Measurements from ENCODE around the gene FOXP2. TPM values are rescaled to one million over a fixed set of nuclear protein-coding genes. Genes with fewer than 3 reads are reported as not detected.

Gene FOXP2
- polyA plus RNA-seq, 3 donors, result not detected

DNA sequence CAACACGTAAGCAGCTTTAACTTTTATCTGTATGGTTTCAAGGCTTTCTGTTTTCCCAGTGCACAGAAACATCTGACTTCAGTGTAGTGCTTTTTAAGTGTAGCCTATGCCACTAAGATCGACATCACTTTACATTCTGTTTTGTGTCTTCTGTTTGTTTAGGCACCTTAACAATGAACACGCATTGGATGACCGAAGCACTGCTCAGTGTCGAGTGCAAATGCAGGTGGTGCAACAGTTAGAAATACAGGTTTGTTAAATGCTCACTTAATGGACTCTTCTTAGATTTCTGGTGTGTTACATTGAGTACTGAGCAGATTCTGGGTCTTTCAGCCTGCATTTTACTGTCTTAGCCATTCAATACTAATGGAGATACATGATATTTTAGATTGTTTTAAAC lies 237.4 kb downstream of the FOXP2 start:
- no peaks in the 10 kb centered on the region for H4K20me1 ChIP-seq (ENCODE audit: insufficient read depth, low read length)
- H3K27ac Mint-ChIP-seq, result no peak overlapping the region
- no peaks in the 10 kb centered on the region for H3K27me3 ChIP-seq (ENCODE audit: control insufficient read depth in 2 of 2, insufficient read depth in 2 of 2, low read length in 2 of 2)
- no peak overlapping the region for H3K4me2 ChIP-seq (replicated peaks; ENCODE audit: extremely low read depth, low read length, poor library complexity, severe bottlenecking)
- 95% methylated on average over 4 of the region's 5 CpGs for WGBS (ENCODE audit: insufficient coverage)
- DNase-seq, result no peak
- no peaks in the 10 kb centered on the region for H3K9me3 ChIP-seq (replicated peaks in 1 of 2; ENCODE audit: control insufficient read depth in 1 of 2, insufficient read depth in 1 of 2, low read length in 2 of 2)
- H3K4me3 ChIP-seq (replicated peaks in 1 of 3; ENCODE audit: low read depth in 2 of 3, low read length in 3 of 3), result no peak overlapping the region
- H3K4me1 ChIP-seq (ENCODE audit: control insufficient read depth in 1 of 2, insufficient read depth in 2 of 2, low read length in 2 of 2), result no peaks in the 10 kb centered on the region
- H3K27me3 Mint-ChIP-seq (ENCODE audit: low read depth in 3 of 3), result peaks cover 0 to 1% (median 0%) of the 10 kb centered on the region in 3 donors
- no peak overlapping the region for H3K27ac ChIP-seq (ENCODE audit: low read depth in 1 of 2, low read length in 2 of 2)
- no peaks in the 10 kb centered on the region for H3K9me3 Mint-ChIP-seq
- H3K79me2 ChIP-seq (ENCODE audit: insufficient read depth, low read length), result no peaks in the 10 kb centered on the region
- H3K4me3 Mint-ChIP-seq, result no peak overlapping the region
- intact Hi-C loops (cut with micrococcal nuclease), result no loop called here
- H3K4me1 Mint-ChIP-seq, result no peaks in the 10 kb centered on the region
- H3K36me3 ChIP-seq (replicated peaks in 1 of 2; ENCODE audit: control insufficient read depth in 1 of 2, insufficient read depth in 2 of 2, low read length in 2 of 2), result no peaks in the 10 kb centered on the region
- no peaks in the 10 kb centered on the region for H3K36me3 Mint-ChIP-seq
- H2AFZ ChIP-seq (ENCODE audit: insufficient read depth, low read depth, low read length, poor library complexity, severe bottlenecking), result no peak overlapping the region
- TF ChIP-seq, protein P1, sequence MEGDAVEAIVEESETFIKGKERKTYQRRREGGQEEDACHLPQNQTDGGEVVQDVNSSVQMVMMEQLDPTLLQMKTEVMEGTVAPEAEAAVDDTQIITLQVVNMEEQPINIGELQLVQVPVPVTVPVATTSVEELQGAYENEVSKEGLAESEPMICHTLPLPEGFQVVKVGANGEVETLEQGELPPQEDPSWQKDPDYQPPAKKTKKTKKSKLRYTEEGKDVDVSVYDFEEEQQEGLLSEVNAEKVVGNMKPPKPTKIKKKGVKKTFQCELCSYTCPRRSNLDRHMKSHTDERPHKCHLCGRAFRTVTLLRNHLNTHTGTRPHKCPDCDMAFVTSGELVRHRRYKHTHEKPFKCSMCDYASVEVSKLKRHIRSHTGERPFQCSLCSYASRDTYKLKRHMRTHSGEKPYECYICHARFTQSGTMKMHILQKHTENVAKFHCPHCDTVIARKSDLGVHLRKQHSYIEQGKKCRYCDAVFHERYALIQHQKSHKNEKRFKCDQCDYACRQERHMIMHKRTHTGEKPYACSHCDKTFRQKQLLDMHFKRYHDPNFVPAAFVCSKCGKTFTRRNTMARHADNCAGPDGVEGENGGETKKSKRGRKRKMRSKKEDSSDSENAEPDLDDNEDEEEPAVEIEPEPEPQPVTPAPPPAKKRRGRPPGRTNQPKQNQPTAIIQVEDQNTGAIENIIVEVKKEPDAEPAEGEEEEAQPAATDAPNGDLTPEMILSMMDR (IDR thresholded peaks at IDR 0.05), result no peak
- no peak overlapping the region for H3K9ac ChIP-seq (ENCODE audit: insufficient read depth, low read length, poor library complexity, severe bottlenecking)

DNA sequence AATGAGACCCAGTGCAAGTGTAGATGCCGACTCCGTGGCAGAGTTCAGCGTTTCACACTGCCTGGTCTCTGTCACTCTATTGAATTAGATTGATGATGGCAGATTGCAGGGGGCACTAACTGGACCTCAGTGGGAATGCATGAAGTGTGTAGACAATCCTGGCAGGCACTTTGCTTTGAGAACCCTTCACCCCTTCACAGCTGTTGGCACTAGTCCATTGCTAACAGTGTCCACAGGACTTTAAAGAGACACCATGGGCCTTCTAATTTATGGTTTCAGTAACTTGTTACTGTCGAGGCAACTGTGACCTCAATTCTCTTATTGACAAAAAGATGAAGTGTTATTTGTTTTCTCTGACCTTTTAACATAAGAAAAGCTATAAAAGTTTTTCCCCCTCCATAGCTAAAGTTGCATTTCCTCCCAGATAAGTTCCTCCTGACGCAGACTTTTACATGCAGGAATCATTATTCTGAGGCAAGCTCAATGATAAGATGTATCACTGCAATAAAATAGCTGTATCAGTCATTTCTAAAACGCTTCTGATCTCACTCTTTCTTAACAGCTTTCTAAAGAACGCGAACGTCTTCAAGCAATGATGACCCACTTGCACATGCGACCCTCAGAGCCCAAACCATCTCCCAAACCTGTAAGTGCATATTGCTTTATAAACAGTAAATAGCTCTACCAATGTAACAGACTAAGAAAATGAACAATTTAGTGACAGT lies 238.9 kb downstream of the FOXP2 start:
- H3K4me1 Mint-ChIP-seq, result no peaks in the 10 kb centered on the region
- H3K4me2 ChIP-seq (replicated peaks; ENCODE audit: extremely low read depth, low read length, poor library complexity, severe bottlenecking), result no peak overlapping the region
- no peaks in the 10 kb centered on the region for H3K27me3 ChIP-seq (ENCODE audit: control insufficient read depth in 2 of 2, insufficient read depth in 2 of 2, low read length in 2 of 2)
- no peak overlapping the region for H3K4me3 Mint-ChIP-seq
- no peaks in the 10 kb centered on the region for H3K36me3 Mint-ChIP-seq
- WGBS (ENCODE audit: insufficient coverage), result no CpG with 5 or more reads among the region's 10 CpGs
- H3K4me3 ChIP-seq (replicated peaks in 1 of 3; ENCODE audit: low read depth in 2 of 3, low read length in 3 of 3), result no peak overlapping the region
- no peak overlapping the region for H3K9ac ChIP-seq (ENCODE audit: insufficient read depth, low read length, poor library complexity, severe bottlenecking)
- H3K79me2 ChIP-seq (ENCODE audit: insufficient read depth, low read length), result no peaks in the 10 kb centered on the region
- DNase-seq, result no peak
- H3K27me3 Mint-ChIP-seq (ENCODE audit: low read depth in 3 of 3), result peaks cover 0 to 1% (median 0%) of the 10 kb centered on the region in 3 donors
- intact Hi-C loops (cut with micrococcal nuclease), result no loop called here
- no peak overlapping the region for H3K27ac ChIP-seq (ENCODE audit: low read depth in 1 of 2, low read length in 2 of 2)
- H3K27ac Mint-ChIP-seq, result no peak overlapping the region
- H2AFZ ChIP-seq (ENCODE audit: insufficient read depth, low read depth, low read length, poor library complexity, severe bottlenecking), result no peak overlapping the region
- no peaks in the 10 kb centered on the region for H3K4me1 ChIP-seq (ENCODE audit: control insufficient read depth in 1 of 2, insufficient read depth in 2 of 2, low read length in 2 of 2)
- no peaks in the 10 kb centered on the region for H3K9me3 ChIP-seq (replicated peaks in 1 of 2; ENCODE audit: control insufficient read depth in 1 of 2, insufficient read depth in 1 of 2, low read length in 2 of 2)
- H4K20me1 ChIP-seq (ENCODE audit: insufficient read depth, low read length), result no peaks in the 10 kb centered on the region
- no peaks in the 10 kb centered on the region for H3K36me3 ChIP-seq (replicated peaks in 1 of 2; ENCODE audit: control insufficient read depth in 1 of 2, insufficient read depth in 2 of 2, low read length in 2 of 2)
- H3K9me3 Mint-ChIP-seq, result no peaks in the 10 kb centered on the region
- TF ChIP-seq, protein P1 (IDR thresholded peaks at IDR 0.05), result no peak
